ENCODE data around the gene ANKRD28.
"Not testable (repeated sequence)": the region's sequence is repeated elsewhere in the genome, so short reads cannot be mapped to it uniquely, and the experiment has no call there.

ANKRD28 gene

GRCh38 chr3:15753056-15753710, 44.6 kb downstream of the ANKRD28 start:
- H3K4me2 ChIP-seq (ENCODE audit: low read depth, low read length) = no peak overlapping the region
- DNase-seq = no peak
- H4K20me1 ChIP-seq (ENCODE audit: insufficient read depth, low read length) = no peaks in the 10 kb centered on the region
- H3K4me1 ChIP-seq (ENCODE audit: low read length) = no peaks in the 10 kb centered on the region
- no peak overlapping the region for H3K4me3 ChIP-seq (ENCODE audit: low read length)
- no peak overlapping the region for H3K9ac ChIP-seq (ENCODE audit: low read length)
- TF ChIP-seq EZH2 (optimal IDR thresholded peaks at IDR 0.05; ENCODE audit: low read depth, low read length) (no peak), EZH2phosphoT487 (IDR thresholded peaks at IDR 0.05; ENCODE audit: low read length) (no peak), CTCF (IDR thresholded peaks at IDR 0.05; ENCODE audit: low read length) (no peak)
- no peaks in the 10 kb centered on the region for H3K27me3 ChIP-seq (replicated peaks; ENCODE audit: insufficient read depth, low read length)
- H3K9me3 ChIP-seq (replicated peaks; ENCODE audit: insufficient read depth, low read length) = no peaks in the 10 kb centered on the region
- H3K9me2 ChIP-seq (replicated peaks; ENCODE audit: insufficient read depth, low read length) = no peaks in the 10 kb centered on the region
- peaks cover 45% of the 10 kb centered on the region for H3K79me2 ChIP-seq (ENCODE audit: low read length)
- peaks cover 19% of the 10 kb centered on the region for H3K36me3 ChIP-seq (replicated peaks; ENCODE audit: insufficient read depth, low read length)
- no peak overlapping the region for H3K27ac ChIP-seq (ENCODE audit: low read length)
- no peak overlapping the region for H2AFZ ChIP-seq (ENCODE audit: low read length)
- H3F3A ChIP-seq (ENCODE audit: insufficient read depth, low read length) = no peaks in the 10 kb centered on the region

- Histone ChIP-seq H3K79me2 (ENCODE audit: low read length) (peaks cover 37% of the 10 kb centered on the region; the same call in 1 of the 2 replicates), H3K4me1 (ENCODE audit: low read length) (peaks cover 8% of the 10 kb centered on the region)
These were observed 46.9 kb downstream of the ANKRD28 start for GRCh38 chr3:15750879-15751278.

GRCh38 chr3:15750143-15750542, 47.6 kb downstream of the ANKRD28 start:
- peaks cover 8% of the 10 kb centered on the region for H3K4me1 ChIP-seq (ENCODE audit: low read length)
- no peaks in the 10 kb centered on the region for H3F3A ChIP-seq (ENCODE audit: insufficient read depth, low read length)
- peaks cover 36% of the 10 kb centered on the region; the same call in 1 of the 2 replicates for H3K79me2 ChIP-seq (ENCODE audit: low read length)
- H3K27me3 ChIP-seq (replicated peaks; ENCODE audit: insufficient read depth, low read length) = no peaks in the 10 kb centered on the region
- no peaks in the 10 kb centered on the region for H3K9me2 ChIP-seq (replicated peaks; ENCODE audit: insufficient read depth, low read length)
- no peak for DNase-seq
- H3K4me2 ChIP-seq (ENCODE audit: low read depth, low read length) = no peak overlapping the region
- H3K9me3 ChIP-seq (replicated peaks; ENCODE audit: insufficient read depth, low read length) = no peaks in the 10 kb centered on the region
- no peak overlapping the region for H2AFZ ChIP-seq (ENCODE audit: low read length)
- no peak overlapping the region for H3K9ac ChIP-seq (ENCODE audit: low read length)
- no peak for TF ChIP-seq EZH2phosphoT487 (IDR thresholded peaks at IDR 0.05; ENCODE audit: low read length)
- TF ChIP-seq CTCF (IDR thresholded peaks at IDR 0.05; ENCODE audit: low read length) = no peak
- no peak for TF ChIP-seq EZH2 (optimal IDR thresholded peaks at IDR 0.05; ENCODE audit: low read depth, low read length)
- H3K4me3 ChIP-seq (ENCODE audit: low read length) = no peak overlapping the region
- no peak overlapping the region for H3K27ac ChIP-seq (ENCODE audit: low read length)
- peaks cover 19% of the 10 kb centered on the region for H3K36me3 ChIP-seq (replicated peaks; ENCODE audit: insufficient read depth, low read length)
- no peaks in the 10 kb centered on the region for H4K20me1 ChIP-seq (ENCODE audit: insufficient read depth, low read length)

More at GRCh38 chr3:15750879-15751278, 46.9 kb downstream of the ANKRD28 start:
- Histone ChIP-seq H3K27ac (ENCODE audit: low read length) (no peak overlapping the region), H3K9ac (ENCODE audit: low read length) (no peak overlapping the region), H3K4me3 (ENCODE audit: low read length) (no peak overlapping the region), H3K27me3 (replicated peaks; ENCODE audit: insufficient read depth, low read length) (no peaks in the 10 kb centered on the region), H2AFZ (ENCODE audit: low read length) (no peak overlapping the region), H3K9me2 (replicated peaks; ENCODE audit: insufficient read depth, low read length) (no peaks in the 10 kb centered on the region), H3K9me3 (replicated peaks; ENCODE audit: insufficient read depth, low read length) (no peaks in the 10 kb centered on the region), H3K4me2 (ENCODE audit: low read depth, low read length) (no peak overlapping the region), H4K20me1 (ENCODE audit: insufficient read depth, low read length) (no peaks in the 10 kb centered on the region), H3K36me3 (replicated peaks; ENCODE audit: insufficient read depth, low read length) (peaks cover 19% of the 10 kb centered on the region), H3F3A (ENCODE audit: insufficient read depth, low read length) (no peaks in the 10 kb centered on the region)
- TF ChIP-seq EZH2 (optimal IDR thresholded peaks at IDR 0.05; ENCODE audit: low read depth, low read length) (no peak), CTCF (IDR thresholded peaks at IDR 0.05; ENCODE audit: low read length) (no peak), EZH2phosphoT487 (IDR thresholded peaks at IDR 0.05; ENCODE audit: low read length) (no peak)
- no peak for DNase-seq

GRCh38 chr3:15745896-15746295, 51.9 kb downstream of the ANKRD28 start:
- H3K9me3 ChIP-seq (replicated peaks; ENCODE audit: insufficient read depth, low read length); H3F3A ChIP-seq (ENCODE audit: insufficient read depth, low read length); H4K20me1 ChIP-seq (ENCODE audit: insufficient read depth, low read length); H3K27me3 ChIP-seq (replicated peaks; ENCODE audit: insufficient read depth, low read length); H3K27ac ChIP-seq (ENCODE audit: low read length); H3K9ac ChIP-seq (ENCODE audit: low read length); H3K4me3 ChIP-seq (ENCODE audit: low read length); H3K9me2 ChIP-seq (replicated peaks; ENCODE audit: insufficient read depth, low read length); H3K4me1 ChIP-seq (ENCODE audit: low read length); DNase-seq; H2AFZ ChIP-seq (ENCODE audit: low read length); H3K4me2 ChIP-seq (ENCODE audit: low read depth, low read length): not testable (repeated sequence)
- peaks cover 13% of the 10 kb centered on the region for H3K36me3 ChIP-seq (replicated peaks; ENCODE audit: insufficient read depth, low read length)
- peaks cover 23% of the 10 kb centered on the region for H3K79me2 ChIP-seq (ENCODE audit: low read length)
